Measurements from ENCODE around the gene INPP5A.

DNA sequence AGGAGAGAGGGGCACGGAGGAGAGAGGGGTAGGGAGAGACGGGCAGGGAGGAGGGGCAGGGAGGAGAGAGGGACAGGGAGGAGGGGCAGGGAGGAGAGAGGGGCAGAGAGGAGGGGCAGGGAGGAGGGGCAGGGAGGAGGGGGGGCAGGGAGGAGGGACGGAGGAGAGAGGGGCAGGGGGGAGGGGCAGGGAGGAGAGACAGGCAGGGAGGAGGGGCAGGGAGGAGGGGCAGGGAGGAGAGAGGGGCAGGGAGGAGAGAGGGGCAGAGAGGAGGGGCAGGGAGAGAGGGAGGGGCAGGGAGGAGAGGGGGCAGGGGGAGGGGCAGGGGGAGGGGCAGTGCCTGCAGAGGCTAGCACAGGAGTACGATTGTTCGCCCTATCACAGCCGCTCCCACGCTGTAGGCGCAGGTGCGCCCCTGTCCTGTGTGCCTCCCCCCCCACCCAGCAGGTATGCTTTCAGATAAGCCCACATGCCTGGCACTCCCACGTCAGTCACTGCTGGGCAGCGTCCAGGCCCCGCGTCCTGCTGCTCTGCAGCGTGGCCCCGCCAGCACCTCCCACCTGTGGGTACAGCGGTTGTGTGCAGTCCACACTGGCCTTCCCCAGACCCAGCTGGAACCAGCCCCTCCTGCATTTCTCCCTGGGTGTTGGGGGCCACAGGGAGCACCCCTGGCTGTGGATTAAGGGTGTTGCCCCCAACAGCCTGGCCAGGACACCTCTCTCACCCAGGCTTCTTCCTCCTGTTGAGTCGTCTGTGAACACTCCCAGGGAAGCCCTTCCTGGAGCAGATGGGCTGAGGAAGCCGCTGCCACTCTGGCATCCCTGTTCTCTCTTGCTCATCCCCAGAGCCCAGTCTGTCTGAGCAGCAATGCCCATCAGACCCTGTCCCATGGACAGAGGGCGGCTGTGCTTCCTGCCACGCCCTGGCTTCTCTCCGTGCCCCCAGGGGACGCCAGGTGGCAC lies 237.6 kb downstream of the INPP5A start:
- no peak for TF ChIP-seq CTCF (IDR thresholded peaks at IDR 0.05 in 8 of 11, conservative IDR thresholded peaks at IDR 0.05 in 3 of 11)
- no peak for TF ChIP-seq POLR2AphosphoS5 (IDR thresholded peaks at IDR 0.05)
